ENCODE data around the gene IPO9.

IPO9 gene

DNA sequence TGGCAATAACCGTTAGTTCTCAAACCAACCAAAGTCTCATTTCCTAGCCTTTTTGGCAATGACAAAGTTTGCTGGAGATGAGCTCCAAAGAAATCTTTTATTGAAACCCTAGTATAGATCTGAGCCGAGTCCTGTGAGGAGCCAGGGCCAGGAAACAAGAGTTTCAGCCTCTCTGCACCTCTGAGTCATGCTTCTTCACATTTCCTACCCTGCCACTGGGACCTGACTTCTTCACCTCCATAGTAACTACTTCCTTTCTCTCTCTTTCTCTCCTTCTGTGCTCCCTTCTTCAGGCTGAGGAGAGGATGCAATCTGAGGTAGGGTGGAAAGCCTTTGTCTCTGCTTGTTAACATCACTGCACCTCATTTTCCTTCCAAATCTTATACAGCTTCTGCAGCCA lies 38.7 kb upstream of the IPO9 start:
- H3K9ac ChIP-seq (ENCODE audit: low read depth, low read length): no peak overlapping the region
- no peak overlapping the region for H3K4me3 ChIP-seq (ENCODE audit: low read depth, low read length)
- H3K36me3 ChIP-seq (ENCODE audit: control insufficient read depth, insufficient read depth, low read length): peaks cover 61% of the 10 kb centered on the region
- no peaks in the 10 kb centered on the region for H3K4me1 ChIP-seq (ENCODE audit: control insufficient read depth, insufficient read depth, low read length)
- no peaks in the 10 kb centered on the region for H3K9me3 ChIP-seq (ENCODE audit: control insufficient read depth, insufficient read depth, low read length)
- H3K27me3 ChIP-seq (ENCODE audit: control insufficient read depth, insufficient read depth, low read length): no peaks in the 10 kb centered on the region
- no peak overlapping the region for H3K27ac ChIP-seq (ENCODE audit: low read depth, low read length)

GRCh38 chr1:201791051-201791778 lies 37.7 kb upstream of the IPO9 start:
- H3K4me3 ChIP-seq (ENCODE audit: low read depth, low read length): no peak overlapping the region
- H3K36me3 ChIP-seq (ENCODE audit: control insufficient read depth, insufficient read depth, low read length): peaks cover 59% of the 10 kb centered on the region
- H3K9ac ChIP-seq (ENCODE audit: low read depth, low read length): no peak overlapping the region
- H3K9me3 ChIP-seq (ENCODE audit: control insufficient read depth, insufficient read depth, low read length): no peaks in the 10 kb centered on the region
- no peaks in the 10 kb centered on the region for H3K4me1 ChIP-seq (ENCODE audit: control insufficient read depth, insufficient read depth, low read length)
- H3K27me3 ChIP-seq (ENCODE audit: control insufficient read depth, insufficient read depth, low read length): no peaks in the 10 kb centered on the region
- H3K27ac ChIP-seq (ENCODE audit: low read depth, low read length): no peak overlapping the region

GRCh38 chr1:201791779-201792173 lies 37.2 kb upstream of the IPO9 start:
- H3K9ac ChIP-seq (ENCODE audit: low read depth, low read length): no peak overlapping the region
- no peak overlapping the region for H3K27ac ChIP-seq (ENCODE audit: low read depth, low read length)
- H3K4me1 ChIP-seq (ENCODE audit: control insufficient read depth, insufficient read depth, low read length): no peaks in the 10 kb centered on the region
- no peaks in the 10 kb centered on the region for H3K9me3 ChIP-seq (ENCODE audit: control insufficient read depth, insufficient read depth, low read length)
- H3K4me3 ChIP-seq (ENCODE audit: low read depth, low read length): no peak overlapping the region
- no peaks in the 10 kb centered on the region for H3K27me3 ChIP-seq (ENCODE audit: control insufficient read depth, insufficient read depth, low read length)
- H3K36me3 ChIP-seq (ENCODE audit: control insufficient read depth, insufficient read depth, low read length): peaks cover 54% of the 10 kb centered on the region

- Histone ChIP-seq H3K27ac (ENCODE audit: low read depth, low read length) (no peak overlapping the region), H3K4me1 (ENCODE audit: control insufficient read depth, insufficient read depth, low read length) (no peaks in the 10 kb centered on the region), H3K9ac (ENCODE audit: low read depth, low read length) (no peak overlapping the region), H3K36me3 (ENCODE audit: control insufficient read depth, insufficient read depth, low read length) (peaks cover 50% of the 10 kb centered on the region), H3K9me3 (ENCODE audit: control insufficient read depth, insufficient read depth, low read length) (no peaks in the 10 kb centered on the region), H3K27me3 (ENCODE audit: control insufficient read depth, insufficient read depth, low read length) (no peaks in the 10 kb centered on the region), H3K4me3 (ENCODE audit: low read depth, low read length) (no peak overlapping the region)
Measured at GRCh38 chr1:201792534-201793305, 36.2 kb upstream of the IPO9 start.

DNA sequence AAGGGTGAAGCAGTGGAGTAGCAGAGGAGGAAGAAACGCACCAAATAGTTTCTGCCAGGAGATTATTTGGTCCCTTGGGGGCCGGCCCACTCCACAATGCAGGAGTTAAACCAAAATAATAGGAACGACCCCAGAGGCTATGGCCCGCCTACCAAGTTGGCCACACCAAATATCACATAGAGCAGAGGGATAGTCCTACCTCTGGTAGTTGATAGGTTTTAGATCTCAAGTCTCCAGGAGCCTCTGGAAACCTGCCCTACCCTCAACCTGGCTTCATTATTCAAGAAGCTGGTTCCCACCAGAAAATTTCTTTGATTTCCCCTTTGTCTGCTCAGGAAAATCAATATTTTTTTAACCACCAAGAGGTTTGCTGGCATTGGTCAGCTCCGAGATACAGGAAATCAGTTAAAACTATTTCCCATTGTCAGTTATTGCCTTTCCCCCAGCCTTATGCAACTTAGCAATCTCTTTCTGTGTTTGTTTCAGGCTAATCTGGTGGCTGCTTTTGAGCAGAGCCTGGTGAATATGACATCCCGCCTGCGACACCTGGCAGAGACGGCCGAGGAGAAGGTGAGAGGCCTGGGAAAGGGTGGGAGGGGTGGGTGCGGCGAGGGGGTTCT lies 35.5 kb upstream of the IPO9 start:
- H3K27me3 ChIP-seq (ENCODE audit: control insufficient read depth, insufficient read depth, low read length): no peaks in the 10 kb centered on the region
- H3K4me1 ChIP-seq (ENCODE audit: control insufficient read depth, insufficient read depth, low read length): no peaks in the 10 kb centered on the region
- H3K36me3 ChIP-seq (ENCODE audit: control insufficient read depth, insufficient read depth, low read length): peaks cover 45% of the 10 kb centered on the region

DNA sequence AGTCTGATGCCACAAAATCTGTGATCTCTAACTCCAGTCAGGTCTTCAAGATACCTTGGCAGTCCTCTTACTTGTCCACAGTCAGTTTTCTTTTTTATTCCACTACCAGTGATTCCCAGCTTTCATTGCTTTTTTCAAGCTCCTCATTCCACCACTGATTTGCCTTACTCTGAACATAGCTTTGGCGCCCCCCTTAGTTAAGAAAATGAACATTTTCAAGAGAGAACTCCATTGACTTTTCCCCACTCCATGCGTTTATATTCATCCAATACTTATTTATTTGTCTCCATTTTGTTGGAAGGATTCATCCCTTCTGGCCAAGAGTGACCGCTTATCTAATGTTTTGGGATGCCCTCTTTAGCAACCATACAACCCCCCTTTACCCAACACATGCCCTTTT lies 33.9 kb upstream of the IPO9 start:
- no peak overlapping the region for H3K4me3 ChIP-seq (ENCODE audit: low read depth, low read length)
- no peaks in the 10 kb centered on the region for H3K4me1 ChIP-seq (ENCODE audit: control insufficient read depth, insufficient read depth, low read length)
- H3K9me3 ChIP-seq (ENCODE audit: control insufficient read depth, insufficient read depth, low read length): no peaks in the 10 kb centered on the region
- H3K27ac ChIP-seq (ENCODE audit: low read depth, low read length): no peak overlapping the region
- no peaks in the 10 kb centered on the region for H3K27me3 ChIP-seq (ENCODE audit: control insufficient read depth, insufficient read depth, low read length)
- peaks cover 37% of the 10 kb centered on the region for H3K36me3 ChIP-seq (ENCODE audit: control insufficient read depth, insufficient read depth, low read length)
- H3K9ac ChIP-seq (ENCODE audit: low read depth, low read length): no peak overlapping the region

More for the DNA sequence above, 35.5 kb upstream of the IPO9 start:
- no peak overlapping the region for H3K27ac ChIP-seq (ENCODE audit: low read depth, low read length)
- no peak overlapping the region for H3K4me3 ChIP-seq (ENCODE audit: low read depth, low read length)
- no peaks in the 10 kb centered on the region for H3K9me3 ChIP-seq (ENCODE audit: control insufficient read depth, insufficient read depth, low read length)
- H3K9ac ChIP-seq (ENCODE audit: low read depth, low read length): no peak overlapping the region

- Histone ChIP-seq H3K9me3 (ENCODE audit: control insufficient read depth, insufficient read depth, low read length) (no peaks in the 10 kb centered on the region), H3K27me3 (ENCODE audit: control insufficient read depth, insufficient read depth, low read length) (no peaks in the 10 kb centered on the region), H3K4me3 (ENCODE audit: low read depth, low read length) (no peak overlapping the region), H3K4me1 (ENCODE audit: control insufficient read depth, insufficient read depth, low read length) (no peaks in the 10 kb centered on the region), H3K36me3 (ENCODE audit: control insufficient read depth, insufficient read depth, low read length) (peaks cover 40% of the 10 kb centered on the region), H3K9ac (ENCODE audit: low read depth, low read length) (no peak overlapping the region), H3K27ac (ENCODE audit: low read depth, low read length) (no peak overlapping the region)
Measured at GRCh38 chr1:201800246-201800645, 28.7 kb upstream of the IPO9 start.

- peaks cover 63% of the 10 kb centered on the region for H3K36me3 ChIP-seq (ENCODE audit: control insufficient read depth, insufficient read depth, low read length)
- H3K9me3 ChIP-seq (ENCODE audit: control insufficient read depth, insufficient read depth, low read length): no peaks in the 10 kb centered on the region
- H3K4me3 ChIP-seq (ENCODE audit: low read depth, low read length): no peak overlapping the region
- H3K27me3 ChIP-seq (ENCODE audit: control insufficient read depth, insufficient read depth, low read length): no peaks in the 10 kb centered on the region
- no peaks in the 10 kb centered on the region for H3K4me1 ChIP-seq (ENCODE audit: control insufficient read depth, insufficient read depth, low read length)
- no peak overlapping the region for H3K27ac ChIP-seq (ENCODE audit: low read depth, low read length)
- no peak overlapping the region for H3K9ac ChIP-seq (ENCODE audit: low read depth, low read length)
Measured at GRCh38 chr1:201806801-201807200, 22.2 kb upstream of the IPO9 start.

GRCh38 chr1:201807958-201808632 lies 20.9 kb upstream of the IPO9 start:
- H3K9me3 ChIP-seq (ENCODE audit: control insufficient read depth, insufficient read depth, low read length): no peaks in the 10 kb centered on the region
- H3K9ac ChIP-seq (ENCODE audit: low read depth, low read length): no peak overlapping the region
- no peaks in the 10 kb centered on the region for H3K27me3 ChIP-seq (ENCODE audit: control insufficient read depth, insufficient read depth, low read length)
- no peak overlapping the region for H3K4me3 ChIP-seq (ENCODE audit: low read depth, low read length)
- H3K4me1 ChIP-seq (ENCODE audit: control insufficient read depth, insufficient read depth, low read length): no peaks in the 10 kb centered on the region
- H3K27ac ChIP-seq (ENCODE audit: low read depth, low read length): no peak overlapping the region
- peaks cover 76% of the 10 kb centered on the region for H3K36me3 ChIP-seq (ENCODE audit: control insufficient read depth, insufficient read depth, low read length)

GRCh38 chr1:201808633-201808990 lies 20.3 kb upstream of the IPO9 start:
- H3K9me3 ChIP-seq (ENCODE audit: control insufficient read depth, insufficient read depth, low read length): no peaks in the 10 kb centered on the region
- H3K4me3 ChIP-seq (ENCODE audit: low read depth, low read length): no peak overlapping the region
- no peaks in the 10 kb centered on the region for H3K4me1 ChIP-seq (ENCODE audit: control insufficient read depth, insufficient read depth, low read length)
- peaks cover 79% of the 10 kb centered on the region for H3K36me3 ChIP-seq (ENCODE audit: control insufficient read depth, insufficient read depth, low read length)
- H3K27me3 ChIP-seq (ENCODE audit: control insufficient read depth, insufficient read depth, low read length): no peaks in the 10 kb centered on the region
- no peak overlapping the region for H3K27ac ChIP-seq (ENCODE audit: low read depth, low read length)
- no peak overlapping the region for H3K9ac ChIP-seq (ENCODE audit: low read depth, low read length)

DNA sequence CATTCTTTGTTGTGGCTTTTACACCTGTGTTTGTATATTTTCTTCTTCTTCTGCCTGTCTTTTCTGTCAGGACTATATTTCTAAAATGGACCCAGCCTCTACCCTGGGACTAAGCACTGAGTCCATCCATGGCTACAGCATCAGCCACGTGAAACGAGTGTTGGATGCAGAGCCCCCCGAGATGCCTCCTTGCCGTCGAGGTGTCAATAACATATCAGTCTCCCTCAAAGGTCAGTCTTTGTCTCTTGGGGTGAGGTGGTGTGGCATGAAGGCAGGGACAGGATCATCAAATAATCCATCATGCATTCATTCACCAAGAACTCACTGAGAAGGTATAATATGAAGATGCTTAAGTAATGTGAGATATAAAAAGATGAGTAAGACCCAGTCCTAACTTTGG lies 19.1 kb upstream of the IPO9 start:
- H3K27me3 ChIP-seq (ENCODE audit: control insufficient read depth, insufficient read depth, low read length): no peaks in the 10 kb centered on the region
- no peaks in the 10 kb centered on the region for H3K4me1 ChIP-seq (ENCODE audit: control insufficient read depth, insufficient read depth, low read length)
- H3K9ac ChIP-seq (ENCODE audit: low read depth, low read length): no peak overlapping the region
- no peaks in the 10 kb centered on the region for H3K9me3 ChIP-seq (ENCODE audit: control insufficient read depth, insufficient read depth, low read length)
- H3K4me3 ChIP-seq (ENCODE audit: low read depth, low read length): no peak overlapping the region
- H3K36me3 ChIP-seq (ENCODE audit: control insufficient read depth, insufficient read depth, low read length): peaks cover 73% of the 10 kb centered on the region
- H3K27ac ChIP-seq (ENCODE audit: low read depth, low read length): no peak overlapping the region

Measured in HUES48 (cell line).